HepG2 (cell line): ENCODE measurements around the gene DPM2. TPM values are rescaled to one million over a fixed set of nuclear protein-coding genes. Genes with fewer than 3 reads are reported as not detected.

ENCODE experiments used
- ATF1 ChIP-seq: IDR thresholded peaks from 2 replicates; pipeline ENCODE4 v1.6.1; 2016; ENCODE audit warnings: mild to moderate bottlenecking, control low read depth
- IRX3 ChIP-seq: sonication (generic); formaldehyde crosslinking; IDR thresholded peaks from 2 replicates; pipeline ENCODE4 v1.8.1; 2023; ENCODE audit warnings: mild to moderate bottlenecking, low read depth, missing genetic modification reagents, borderline replicate concordance
- MTF2 ChIP-seq: sonication (generic); formaldehyde crosslinking; IDR thresholded peaks from 2 replicates; pipeline ENCODE4 v1.5.0; 2020; ENCODE audit warnings: missing genetic modification reagents, borderline replicate concordance
- RARG ChIP-seq: sonication (generic); formaldehyde crosslinking; IDR thresholded peaks from 2 replicates; pipeline ENCODE4 v1.4.0; 2020; ENCODE audit warnings: low read depth, mild to moderate bottlenecking, missing genetic modification reagents
- SP4 ChIP-seq: sonication (generic); formaldehyde crosslinking; IDR thresholded peaks from 2 replicates; pipeline ENCODE4 v1.8.1; 2023; ENCODE audit warnings: mild to moderate bottlenecking, missing genetic modification reagents
- ZMYM4 ChIP-seq: sonication (generic); formaldehyde crosslinking; IDR thresholded peaks from 2 replicates; pipeline ENCODE4 v1.8.1; 2023; ENCODE audit warnings: mild to moderate bottlenecking, missing genetic modification reagents
- ZNF484 ChIP-seq: sonication (generic); formaldehyde crosslinking; IDR thresholded peaks from 2 replicates; pipeline ENCODE4 v1.5.1; 2020; ENCODE audit warnings: mild to moderate bottlenecking, low read depth, missing genetic modification reagents, borderline replicate concordance
- ZNF780A ChIP-seq: sonication (generic); formaldehyde crosslinking; IDR thresholded peaks from 2 replicates; pipeline ENCODE4 v1.8.0; 2022; ENCODE audit warnings: mild to moderate bottlenecking, missing genetic modification reagents, moderate library complexity
- polyA plus RNA-seq, 8 experiments: library from polyadenylated mRNA; depleted of rRNA in 3 of 8; stranded (reverse) in 7 of 8; unstranded in 1 of 8; fragments of >200 nt; fragmentation: Illumina TruSeq in 4 of 8; extraction: Trizol in 4 of 8; gene quantifications; 2 replicates each; pipeline versions ENCODE4 v1.2.1 to v1.2.3, GENCODE V29; 2011 to 2016; ENCODE audit warnings: low read depth in 4 of 8, missing spikeins in 1 of 8, mixed read lengths in 1 of 8; ENCODE audit not compliant: insufficient read depth in 1 of 8
- total RNA-seq, 5 experiments: library from RNA; depleted of rRNA; stranded (reverse); fragments of >200 nt; fragmentation: Illumina TruSeq; extraction: Trizol; gene quantifications; 2 replicates each; pipeline ENCODE4 v1.2.3, GENCODE V29; 2016; ENCODE audit warnings: low read depth in 1 of 5
- TF ChIP-seq, protein P1 (sequence below): sonication (generic); formaldehyde crosslinking; IDR thresholded peaks from 2 replicates; pipeline ENCODE4 v1.4.0; 2020; ENCODE audit warnings: missing genetic modification reagents, borderline replicate concordance
- TF ChIP-seq, protein P2 (sequence below), 2 experiments: sonication (generic) in 1 of 2; formaldehyde crosslinking in 1 of 2; IDR thresholded peaks; 2 replicates each; pipeline versions ENCODE4 v1.4.0 to v1.6.1; 2016 to 2020; ENCODE audit warnings: borderline replicate concordance in 1 of 2, low read depth in 1 of 2, mild to moderate bottlenecking in 1 of 2, missing genetic modification reagents in 1 of 2
- TF ChIP-seq, protein P3 (sequence below): sonication (generic); formaldehyde crosslinking; IDR thresholded peaks from 2 replicates; pipeline ENCODE4 v1.9.0; 2021; ENCODE audit warnings: missing genetic modification reagents, borderline replicate concordance
- TF ChIP-seq, protein P4 (sequence below), 2 experiments: IDR thresholded peaks; 2 replicates each; pipeline ENCODE4 v1.6.1; 2011 to 2012; ENCODE audit warnings: low read length in 2 of 2, borderline replicate concordance in 1 of 2, low read depth in 1 of 2, mild to moderate bottlenecking in 1 of 2, moderate library complexity in 1 of 2

DPM2 gene
- total and polyA plus RNA-seq, 2 of the 13 experiments (the other 11 are each of a cell fraction or from before 2014, with no cell fraction given): 24.8 to 35.3 TPM

DNA sequence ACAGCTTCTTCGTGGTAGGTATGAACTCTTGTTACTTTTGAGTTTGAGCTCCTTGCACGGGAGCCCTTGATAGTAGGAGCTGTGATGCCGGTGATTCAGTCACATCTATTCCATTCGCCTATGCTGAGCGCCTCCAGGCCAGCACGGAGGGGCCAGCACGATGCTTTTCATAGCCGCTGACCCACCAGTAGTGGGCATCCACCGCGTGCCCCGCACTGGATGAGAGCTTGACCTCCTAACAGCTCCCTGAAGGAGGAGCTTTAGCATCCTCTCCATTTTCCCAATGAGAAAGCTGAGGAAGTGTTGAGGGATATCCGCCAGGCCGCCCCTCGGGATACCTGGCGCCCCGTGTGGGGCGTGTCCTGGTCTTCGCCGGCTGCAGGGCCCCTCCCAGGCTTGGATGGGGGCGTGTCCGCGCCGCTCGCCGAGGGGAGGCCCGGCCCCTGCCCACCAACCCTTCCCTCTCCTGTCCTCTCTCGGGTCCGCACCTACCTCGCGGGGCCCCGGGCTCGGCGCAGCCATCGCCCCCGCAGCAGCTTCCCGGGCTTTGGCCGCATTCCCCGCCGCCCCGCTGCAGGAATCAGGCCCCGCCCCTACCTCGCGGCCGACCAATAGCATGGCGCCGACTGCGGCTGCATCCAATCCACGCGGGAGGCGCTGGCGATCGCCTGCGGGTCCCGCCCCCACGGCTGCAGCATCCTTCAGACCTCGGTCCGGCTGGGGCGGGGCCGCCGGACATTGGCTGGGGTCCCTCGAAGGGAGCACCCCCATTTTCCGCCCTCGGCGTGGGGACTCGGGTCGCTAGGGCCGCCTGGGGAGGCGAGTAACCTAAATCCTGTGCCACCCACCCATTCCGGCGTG lies 7.2 kb downstream of the DPM2 start, which contains the start of gene PIP5KL1 (continued):
- TF ChIP-seq, protein P1, sequence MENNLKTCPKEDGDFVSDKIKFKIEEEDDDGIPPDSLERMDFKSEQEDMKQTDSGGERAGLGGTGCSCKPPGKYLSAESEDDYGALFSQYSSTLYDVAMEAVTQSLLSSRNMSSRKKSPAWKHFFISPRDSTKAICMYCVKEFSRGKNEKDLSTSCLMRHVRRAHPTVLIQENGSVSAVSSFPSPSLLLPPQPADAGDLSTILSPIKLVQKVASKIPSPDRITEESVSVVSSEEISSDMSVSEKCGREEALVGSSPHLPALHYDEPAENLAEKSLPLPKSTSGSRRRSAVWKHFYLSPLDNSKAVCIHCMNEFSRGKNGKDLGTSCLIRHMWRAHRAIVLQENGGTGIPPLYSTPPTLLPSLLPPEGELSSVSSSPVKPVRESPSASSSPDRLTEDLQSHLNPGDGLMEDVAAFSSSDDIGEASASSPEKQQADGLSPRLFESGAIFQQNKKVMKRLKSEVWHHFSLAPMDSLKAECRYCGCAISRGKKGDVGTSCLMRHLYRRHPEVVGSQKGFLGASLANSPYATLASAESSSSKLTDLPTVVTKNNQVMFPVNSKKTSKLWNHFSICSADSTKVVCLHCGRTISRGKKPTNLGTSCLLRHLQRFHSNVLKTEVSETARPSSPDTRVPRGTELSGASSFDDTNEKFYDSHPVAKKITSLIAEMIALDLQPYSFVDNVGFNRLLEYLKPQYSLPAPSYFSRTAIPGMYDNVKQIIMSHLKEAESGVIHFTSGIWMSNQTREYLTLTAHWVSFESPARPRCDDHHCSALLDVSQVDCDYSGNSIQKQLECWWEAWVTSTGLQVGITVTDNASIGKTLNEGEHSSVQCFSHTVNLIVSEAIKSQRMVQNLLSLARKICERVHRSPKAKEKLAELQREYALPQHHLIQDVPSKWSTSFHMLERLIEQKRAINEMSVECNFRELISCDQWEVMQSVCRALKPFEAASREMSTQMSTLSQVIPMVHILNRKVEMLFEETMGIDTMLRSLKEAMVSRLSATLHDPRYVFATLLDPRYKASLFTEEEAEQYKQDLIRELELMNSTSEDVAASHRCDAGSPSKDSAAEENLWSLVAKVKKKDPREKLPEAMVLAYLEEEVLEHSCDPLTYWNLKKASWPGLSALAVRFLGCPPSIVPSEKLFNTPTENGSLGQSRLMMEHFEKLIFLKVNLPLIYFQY (CRISPR knock-in tag): no peak
- TF ChIP-seq IRX3 (CRISPR knock-in tag) (no peak), RARG (CRISPR knock-in tag) (no peak), ZNF780A (CRISPR knock-in tag) (no peak), ZMYM4 (no peak), MTF2 (CRISPR knock-in tag) (no peak), ATF1 (no peak), SP4 (peak; percentile 79), ZNF484 (CRISPR knock-in tag) (no peak)
- TF ChIP-seq, protein P2, sequence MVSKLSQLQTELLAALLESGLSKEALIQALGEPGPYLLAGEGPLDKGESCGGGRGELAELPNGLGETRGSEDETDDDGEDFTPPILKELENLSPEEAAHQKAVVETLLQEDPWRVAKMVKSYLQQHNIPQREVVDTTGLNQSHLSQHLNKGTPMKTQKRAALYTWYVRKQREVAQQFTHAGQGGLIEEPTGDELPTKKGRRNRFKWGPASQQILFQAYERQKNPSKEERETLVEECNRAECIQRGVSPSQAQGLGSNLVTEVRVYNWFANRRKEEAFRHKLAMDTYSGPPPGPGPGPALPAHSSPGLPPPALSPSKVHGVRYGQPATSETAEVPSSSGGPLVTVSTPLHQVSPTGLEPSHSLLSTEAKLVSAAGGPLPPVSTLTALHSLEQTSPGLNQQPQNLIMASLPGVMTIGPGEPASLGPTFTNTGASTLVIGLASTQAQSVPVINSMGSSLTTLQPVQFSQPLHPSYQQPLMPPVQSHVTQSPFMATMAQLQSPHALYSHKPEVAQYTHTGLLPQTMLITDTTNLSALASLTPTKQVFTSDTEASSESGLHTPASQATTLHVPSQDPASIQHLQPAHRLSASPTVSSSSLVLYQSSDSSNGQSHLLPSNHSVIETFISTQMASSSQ (IDR thresholded peaks at IDR 0.05; ENCODE audit: low read depth): no peak
- TF ChIP-seq, protein P2 (CRISPR knock-in tag; IDR thresholded peaks at IDR 0.05; ENCODE audit: borderline replicate concordance): no peak
- TF ChIP-seq, protein P3, sequence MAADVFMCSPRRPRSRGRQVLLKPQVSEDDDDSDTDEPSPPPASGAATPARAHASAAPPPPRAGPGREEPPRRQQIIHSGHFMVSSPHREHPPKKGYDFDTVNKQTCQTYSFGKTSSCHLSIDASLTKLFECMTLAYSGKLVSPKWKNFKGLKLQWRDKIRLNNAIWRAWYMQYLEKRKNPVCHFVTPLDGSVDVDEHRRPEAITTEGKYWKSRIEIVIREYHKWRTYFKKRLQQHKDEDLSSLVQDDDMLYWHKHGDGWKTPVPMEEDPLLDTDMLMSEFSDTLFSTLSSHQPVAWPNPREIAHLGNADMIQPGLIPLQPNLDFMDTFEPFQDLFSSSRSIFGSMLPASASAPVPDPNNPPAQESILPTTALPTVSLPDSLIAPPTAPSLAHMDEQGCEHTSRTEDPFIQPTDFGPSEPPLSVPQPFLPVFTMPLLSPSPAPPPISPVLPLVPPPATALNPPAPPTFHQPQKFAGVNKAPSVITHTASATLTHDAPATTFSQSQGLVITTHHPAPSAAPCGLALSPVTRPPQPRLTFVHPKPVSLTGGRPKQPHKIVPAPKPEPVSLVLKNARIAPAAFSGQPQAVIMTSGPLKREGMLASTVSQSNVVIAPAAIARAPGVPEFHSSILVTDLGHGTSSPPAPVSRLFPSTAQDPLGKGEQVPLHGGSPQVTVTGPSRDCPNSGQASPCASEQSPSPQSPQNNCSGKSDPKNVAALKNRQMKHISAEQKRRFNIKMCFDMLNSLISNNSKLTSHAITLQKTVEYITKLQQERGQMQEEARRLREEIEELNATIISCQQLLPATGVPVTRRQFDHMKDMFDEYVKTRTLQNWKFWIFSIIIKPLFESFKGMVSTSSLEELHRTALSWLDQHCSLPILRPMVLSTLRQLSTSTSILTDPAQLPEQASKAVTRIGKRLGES (CRISPR knock-in tag): no peak
- TF ChIP-seq, protein P4, sequence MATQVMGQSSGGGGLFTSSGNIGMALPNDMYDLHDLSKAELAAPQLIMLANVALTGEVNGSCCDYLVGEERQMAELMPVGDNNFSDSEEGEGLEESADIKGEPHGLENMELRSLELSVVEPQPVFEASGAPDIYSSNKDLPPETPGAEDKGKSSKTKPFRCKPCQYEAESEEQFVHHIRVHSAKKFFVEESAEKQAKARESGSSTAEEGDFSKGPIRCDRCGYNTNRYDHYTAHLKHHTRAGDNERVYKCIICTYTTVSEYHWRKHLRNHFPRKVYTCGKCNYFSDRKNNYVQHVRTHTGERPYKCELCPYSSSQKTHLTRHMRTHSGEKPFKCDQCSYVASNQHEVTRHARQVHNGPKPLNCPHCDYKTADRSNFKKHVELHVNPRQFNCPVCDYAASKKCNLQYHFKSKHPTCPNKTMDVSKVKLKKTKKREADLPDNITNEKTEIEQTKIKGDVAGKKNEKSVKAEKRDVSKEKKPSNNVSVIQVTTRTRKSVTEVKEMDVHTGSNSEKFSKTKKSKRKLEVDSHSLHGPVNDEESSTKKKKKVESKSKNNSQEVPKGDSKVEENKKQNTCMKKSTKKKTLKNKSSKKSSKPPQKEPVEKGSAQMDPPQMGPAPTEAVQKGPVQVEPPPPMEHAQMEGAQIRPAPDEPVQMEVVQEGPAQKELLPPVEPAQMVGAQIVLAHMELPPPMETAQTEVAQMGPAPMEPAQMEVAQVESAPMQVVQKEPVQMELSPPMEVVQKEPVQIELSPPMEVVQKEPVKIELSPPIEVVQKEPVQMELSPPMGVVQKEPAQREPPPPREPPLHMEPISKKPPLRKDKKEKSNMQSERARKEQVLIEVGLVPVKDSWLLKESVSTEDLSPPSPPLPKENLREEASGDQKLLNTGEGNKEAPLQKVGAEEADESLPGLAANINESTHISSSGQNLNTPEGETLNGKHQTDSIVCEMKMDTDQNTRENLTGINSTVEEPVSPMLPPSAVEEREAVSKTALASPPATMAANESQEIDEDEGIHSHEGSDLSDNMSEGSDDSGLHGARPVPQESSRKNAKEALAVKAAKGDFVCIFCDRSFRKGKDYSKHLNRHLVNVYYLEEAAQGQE (IDR thresholded peaks at IDR 0.05; ENCODE audit: borderline replicate concordance in 1 of 2, low read depth in 1 of 2, low read length in 2 of 2): no peak
